K562 (cell line): Measurements from ENCODE around the gene RAP1A. TPM values are rescaled to one million over a fixed set of nuclear protein-coding genes. Genes with fewer than 3 reads are reported as not detected.
A peak's percentile ranks its signal among the peaks of the same experiment; 100 is the strongest.

ENCODE experiments used
- C11orf30 ChIP-seq: fragments of 450-650 bp; IDR thresholded peaks from 2 replicates; pipeline ENCODE4 v1.6.1; 2016; ENCODE audit warnings: low read depth, mild to moderate bottlenecking
- ERF ChIP-seq: fragments of 450-650 bp; formaldehyde crosslinking; IDR thresholded peaks from 2 replicates; pipeline ENCODE4 v1.4.0; 2020; ENCODE audit warnings: mild to moderate bottlenecking, mixed read lengths
- ILK ChIP-seq: fragments of 450-650 bp; IDR thresholded peaks from 2 replicates; pipeline ENCODE4 v1.6.1; 2016; ENCODE audit warnings: missing genetic modification characterization, low read depth, mild to moderate bottlenecking, missing compliant biosample characterization, moderate library complexity, borderline replicate concordance
- KAT7 ChIP-seq: sonication (generic); formaldehyde crosslinking; IDR thresholded peaks from 2 replicates; pipeline ENCODE4 v1.8.0; 2022; ENCODE audit warnings: missing genetic modification reagents, mild to moderate bottlenecking, borderline replicate concordance
- MAFG ChIP-seq: fragments of 450-650 bp; conservative IDR thresholded peaks from 2 replicates; pipeline ENCODE4 v1.6.1; 2016; ENCODE audit warnings: missing genetic modification characterization, missing compliant biosample characterization
- NCOA1 ChIP-seq: fragments of 450-650 bp; IDR thresholded peaks from 2 replicates; pipeline ENCODE4 v1.6.1; 2016; ENCODE audit warnings: low read depth
- PHF8 ChIP-seq: fragments of 200-600 bp; sonication (generic); IDR thresholded peaks from 2 replicates; pipeline ENCODE4 v1.6.1; 2012; ENCODE audit warnings: mixed run types, mild to moderate bottlenecking, inconsistent platforms, low read length, moderate library complexity, borderline replicate concordance
- RFX1 ChIP-seq: fragments of 450-650 bp; IDR thresholded peaks from 2 replicates; pipeline ENCODE4 v1.6.1; 2016; ENCODE audit warnings: mild to moderate bottlenecking, moderate library complexity
- SAFB2 ChIP-seq: fragments of 200-400 bp; formaldehyde crosslinking; IDR thresholded peaks from 2 replicates; pipeline ENCODE4 v1.6.1; 2018; ENCODE audit warnings: borderline replicate concordance, low read length, low read depth, moderate library complexity; ENCODE audit not compliant: severe bottlenecking
- SAP30 ChIP-seq: fragments of 200-600 bp; sonication (generic); IDR thresholded peaks from 2 replicates; pipeline ENCODE4 v1.6.1; 2012; ENCODE audit warnings: borderline replicate concordance, low read depth, mild to moderate bottlenecking, moderate library complexity, low read length, control low read depth, inconsistent platforms; ENCODE audit not compliant: insufficient read depth, poor library complexity, severe bottlenecking
- SP2 ChIP-seq: IDR thresholded peaks from 2 replicates; pipeline ENCODE4 v1.6.1; 2011; ENCODE audit warnings: mild to moderate bottlenecking, low read depth, low read length, moderate library complexity; ENCODE audit not compliant: poor library complexity, severe bottlenecking; ENCODE audit errors: extremely low read depth
- ZNF24 ChIP-seq: fragments of 450-650 bp; IDR thresholded peaks from 2 replicates; pipeline ENCODE4 v1.6.1; 2016
- ZNF3 ChIP-seq: fragments of 250-450 bp; sonication (Bioruptor Pico); IDR thresholded peaks from 2 replicates; pipeline ENCODE4 v1.5.0; 2021; ENCODE audit warnings: mild to moderate bottlenecking, moderate library complexity
- ZNF717 ChIP-seq: fragments of 250-450 bp; sonication (Bioruptor Pico); IDR thresholded peaks from 2 replicates; pipeline ENCODE4 v1.5.0; 2021
- polyA plus RNA-seq, 8 experiments: library from polyadenylated mRNA; depleted of rRNA in 4 of 8; stranded (reverse) in 5 of 8; unstranded in 3 of 8; fragments of >200 nt; fragmentation: Nextera tagmentation in 2 of 8; fragmentation: Illumina TruSeq in 1 of 8; extraction: Ambion mirVana in 2 of 8; extraction: Trizol in 1 of 8; gene quantifications; 2 replicates each; pipeline versions ENCODE4 v1.2.1 to v1.2.3, GENCODE V29; 2011 to 2014; ENCODE audit warnings: inconsistent platforms in 1 of 8, missing spikeins in 1 of 8
- total RNA-seq, 7 experiments: library from RNA; depleted of rRNA in 6 of 7; stranded (reverse); fragments of >200 nt in 6 of 7; fragmentation: Illumina TruSeq in 2 of 7; extraction: Trizol in 2 of 7; gene quantifications; 2 replicates each; pipeline versions ENCODE4 v1.2.1 to v1.2.3, GENCODE V29; 2011 to 2021; ENCODE audit warnings: low replicate concordance in 1 of 7
- TF ChIP-seq, protein P1 (sequence below): conservative IDR thresholded peaks from 2 replicates; pipeline ENCODE4 v1.6.1; 2011; ENCODE audit warnings: low read depth, mild to moderate bottlenecking, low read length; ENCODE audit not compliant: control insufficient read depth
- TF ChIP-seq, protein P2 (sequence below): fragments of 450-650 bp; IDR thresholded peaks from one replicate; pipeline ENCODE4 v1.6.1; 2018; ENCODE audit warnings: mild to moderate bottlenecking, moderate library complexity; ENCODE audit not compliant: partially characterized antibody
- TF ChIP-seq, protein P3 (sequence below): IDR thresholded peaks from 2 replicates; pipeline ENCODE4 v1.6.1; 2016; ENCODE audit warnings: missing genetic modification characterization, missing compliant biosample characterization
- TF ChIP-seq, protein P4 (sequence below): fragments of 450-650 bp; formaldehyde crosslinking; IDR thresholded peaks from 2 replicates; pipeline ENCODE4 v1.4.0; 2020; ENCODE audit warnings: mild to moderate bottlenecking, moderate library complexity

Gene RAP1A
- total and polyA plus RNA-seq, 9 of the 15 experiments (the other 6 are each of a cell fraction or from before 2014, with no cell fraction given): 13.4 to 86.2 (median 32.5) TPM

DNA sequence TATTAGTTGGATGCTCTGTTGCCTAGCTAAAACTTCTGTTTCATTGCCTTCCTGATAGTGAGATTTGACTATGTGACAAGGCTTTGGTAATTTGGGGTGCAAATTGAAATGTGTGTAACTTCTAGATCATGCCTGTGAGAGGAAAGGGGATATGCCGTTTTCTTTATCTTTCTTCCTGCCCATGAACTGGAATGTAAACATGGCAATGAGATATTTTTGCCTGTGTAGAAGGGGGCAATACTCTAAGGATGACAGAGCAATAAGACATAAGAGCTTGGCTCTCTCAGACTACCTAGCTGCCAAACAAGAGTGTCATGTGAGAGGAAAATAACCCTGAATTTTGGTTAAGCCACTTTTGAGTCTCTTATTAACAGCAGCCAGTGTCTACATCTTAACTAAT lies 49.7 kb downstream of the RAP1A start (continued):
- TF ChIP-seq, protein P1, sequence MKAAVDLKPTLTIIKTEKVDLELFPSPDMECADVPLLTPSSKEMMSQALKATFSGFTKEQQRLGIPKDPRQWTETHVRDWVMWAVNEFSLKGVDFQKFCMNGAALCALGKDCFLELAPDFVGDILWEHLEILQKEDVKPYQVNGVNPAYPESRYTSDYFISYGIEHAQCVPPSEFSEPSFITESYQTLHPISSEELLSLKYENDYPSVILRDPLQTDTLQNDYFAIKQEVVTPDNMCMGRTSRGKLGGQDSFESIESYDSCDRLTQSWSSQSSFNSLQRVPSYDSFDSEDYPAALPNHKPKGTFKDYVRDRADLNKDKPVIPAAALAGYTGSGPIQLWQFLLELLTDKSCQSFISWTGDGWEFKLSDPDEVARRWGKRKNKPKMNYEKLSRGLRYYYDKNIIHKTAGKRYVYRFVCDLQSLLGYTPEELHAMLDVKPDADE: no peak
- TF ChIP-seq ERF (CRISPR knock-in tag) (no peak), SP2 (no peak), ZNF717 (CRISPR knock-in tag) (no peak), RFX1 (no peak), SAP30 (no peak), ZNF24 (no peak), ZNF3 (CRISPR knock-in tag) (no peak), ILK (no peak), MAFG (tag) (peak; percentile 54), PHF8 (no peak), NCOA1 (no peak), SAFB2 (no peak), C11orf30 (peak; percentile 54; the same call in 1 of the 2 replicates), KAT7 (CRISPR knock-in tag) (no peak)
- TF ChIP-seq, protein P2, sequence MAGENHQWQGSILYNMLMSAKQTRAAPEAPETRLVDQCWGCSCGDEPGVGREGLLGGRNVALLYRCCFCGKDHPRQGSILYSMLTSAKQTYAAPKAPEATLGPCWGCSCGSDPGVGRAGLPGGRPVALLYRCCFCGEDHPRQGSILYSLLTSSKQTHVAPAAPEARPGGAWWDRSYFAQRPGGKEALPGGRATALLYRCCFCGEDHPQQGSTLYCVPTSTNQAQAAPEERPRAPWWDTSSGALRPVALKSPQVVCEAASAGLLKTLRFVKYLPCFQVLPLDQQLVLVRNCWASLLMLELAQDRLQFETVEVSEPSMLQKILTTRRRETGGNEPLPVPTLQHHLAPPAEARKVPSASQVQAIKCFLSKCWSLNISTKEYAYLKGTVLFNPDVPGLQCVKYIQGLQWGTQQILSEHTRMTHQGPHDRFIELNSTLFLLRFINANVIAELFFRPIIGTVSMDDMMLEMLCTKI: no peak
- TF ChIP-seq, protein P3, sequence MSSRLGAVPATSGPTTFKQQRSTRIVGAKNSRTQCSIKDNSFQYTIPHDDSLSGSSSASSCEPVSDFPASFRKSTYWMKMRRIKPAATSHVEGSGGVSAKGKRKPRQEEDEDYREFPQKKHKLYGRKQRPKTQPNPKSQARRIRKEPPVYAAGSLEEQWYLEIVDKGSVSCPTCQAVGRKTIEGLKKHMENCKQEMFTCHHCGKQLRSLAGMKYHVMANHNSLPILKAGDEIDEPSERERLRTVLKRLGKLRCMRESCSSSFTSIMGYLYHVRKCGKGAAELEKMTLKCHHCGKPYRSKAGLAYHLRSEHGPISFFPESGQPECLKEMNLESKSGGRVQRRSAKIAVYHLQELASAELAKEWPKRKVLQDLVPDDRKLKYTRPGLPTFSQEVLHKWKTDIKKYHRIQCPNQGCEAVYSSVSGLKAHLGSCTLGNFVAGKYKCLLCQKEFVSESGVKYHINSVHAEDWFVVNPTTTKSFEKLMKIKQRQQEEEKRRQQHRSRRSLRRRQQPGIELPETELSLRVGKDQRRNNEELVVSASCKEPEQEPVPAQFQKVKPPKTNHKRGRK (tag): no peak
- TF ChIP-seq, protein P4, sequence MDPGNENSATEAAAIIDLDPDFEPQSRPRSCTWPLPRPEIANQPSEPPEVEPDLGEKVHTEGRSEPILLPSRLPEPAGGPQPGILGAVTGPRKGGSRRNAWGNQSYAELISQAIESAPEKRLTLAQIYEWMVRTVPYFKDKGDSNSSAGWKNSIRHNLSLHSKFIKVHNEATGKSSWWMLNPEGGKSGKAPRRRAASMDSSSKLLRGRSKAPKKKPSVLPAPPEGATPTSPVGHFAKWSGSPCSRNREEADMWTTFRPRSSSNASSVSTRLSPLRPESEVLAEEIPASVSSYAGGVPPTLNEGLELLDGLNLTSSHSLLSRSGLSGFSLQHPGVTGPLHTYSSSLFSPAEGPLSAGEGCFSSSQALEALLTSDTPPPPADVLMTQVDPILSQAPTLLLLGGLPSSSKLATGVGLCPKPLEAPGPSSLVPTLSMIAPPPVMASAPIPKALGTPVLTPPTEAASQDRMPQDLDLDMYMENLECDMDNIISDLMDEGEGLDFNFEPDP (CRISPR knock-in tag): no peak
